HL-60 (cell line): ENCODE results near the gene EMC8.
A peak's percentile ranks its signal among the peaks of the same experiment; 100 is the strongest.

Experiments used
- DNase-seq, 2 experiments: peaks; one replicate each; pipeline ENCODE4 v3.0.0-alpha.2; 2010 to 2020; ENCODE audit warnings: low read depth in 1 of 2, low spot score in 1 of 2
- H3K27ac ChIP-seq: fragments of 250-450 bp; sonication (Bioruptor Pico); replicated peaks from 2 replicates; pipeline ENCODE4 v1.5.1; 2020; ENCODE audit warnings: mild to moderate bottlenecking, moderate library complexity
- H3K27me3 ChIP-seq: fragments of 250-450 bp; sonication (Bioruptor Pico); 2 replicates; pipeline ENCODE4 v1.5.1; 2021; ENCODE audit warnings: mild to moderate bottlenecking, moderate library complexity; ENCODE audit not compliant: insufficient read depth, poor library complexity, severe bottlenecking
- H3K4me3 ChIP-seq: replicated peaks from 2 replicates; pipeline ENCODE4 v1.5.1; 2011; ENCODE audit warnings: mild to moderate bottlenecking, control low read depth, low read length; ENCODE audit not compliant: insufficient read depth
- CTCF ChIP-seq: IDR thresholded peaks from one replicate; pipeline ENCODE4 v1.5.1; 2011; ENCODE audit warnings: low read length, control low read depth, inconsistent platforms; ENCODE audit not compliant: insufficient read depth
- GABPA ChIP-seq: IDR thresholded peaks from 2 replicates; pipeline ENCODE4 v1.6.1; 2012; ENCODE audit warnings: low read depth
- POLR2AphosphoS5 ChIP-seq: IDR thresholded peaks from 2 replicates; pipeline ENCODE4 v1.6.1; 2012; ENCODE audit warnings: low read depth
- REST ChIP-seq: IDR thresholded peaks from 2 replicates; pipeline ENCODE4 v1.6.1; 2012; ENCODE audit warnings: low read depth; ENCODE audit not compliant: insufficient replicate concordance
- SPI1 ChIP-seq: IDR thresholded peaks from 2 replicates; pipeline ENCODE4 v1.6.1; 2012; ENCODE audit warnings: low read depth, mild to moderate bottlenecking, borderline replicate concordance

EMC8 gene

GRCh38 chr16:85752511-85753420 lies 46.6 kb downstream of the EMC8 start:
- TF ChIP-seq POLR2AphosphoS5 (no peak), SPI1 (no peak), REST (no peak), GABPA (no peak), CTCF (no peak)
- no peak for DNase-seq
- H3K27me3 ChIP-seq, result no peaks in the 10 kb centered on the region
- H3K4me3 ChIP-seq, result no peak overlapping the region
- no peak overlapping the region for H3K27ac ChIP-seq

- Histone ChIP-seq H3K27me3 (no peaks in the 10 kb centered on the region), H3K4me3 (no peak overlapping the region), H3K27ac (no peak overlapping the region)
- no peak for DNase-seq
- TF ChIP-seq SPI1 (no peak), POLR2AphosphoS5 (no peak), CTCF (no peak), GABPA (no peak), REST (no peak)
These were observed 47.4 kb downstream of the EMC8 start for GRCh38 chr16:85751698-85752501.

- DNase-seq, result no peak
- H3K27me3 ChIP-seq, result no peaks in the 10 kb centered on the region
- TF ChIP-seq CTCF (no peak), GABPA (no peak), SPI1 (no peak), REST (no peak), POLR2AphosphoS5 (no peak)
- H3K4me3 ChIP-seq, result peak within 1 kb of the TSS; percentile 43
- H3K27ac ChIP-seq, result no peak within 1 kb of the TSS
These were observed 48.3 kb downstream of the EMC8 start, which contains the start of gene C16orf74 for GRCh38 chr16:85750827-85751697. Gene C16orf74, minus strand, starts transcription at chr16:85751096. Its CDS starts 15,879 bp downstream, at chr16:85735217.
